ENCODE data around the gene GTSE1.
"Not testable (repeated sequence)": the region's sequence is repeated elsewhere in the genome, so short reads cannot be mapped to it uniquely, and the experiment has no call there.

Gene GTSE1

GRCh38 chr22:46292732-46293131 lies 3.9 kb upstream of the GTSE1 start:
- DNase-seq (ENCODE audit: low spot score) = no peak

GRCh38 chr22:46293577-46294260 lies 3.0 kb upstream of the GTSE1 start:
- peak; percentile 49 for DNase-seq (ENCODE audit: low spot score)

- no peak for DNase-seq (ENCODE audit: low spot score)
These were observed 1.9 kb upstream of the GTSE1 start for GRCh38 chr22:46294784-46295183.

GRCh38 chr22:46295277-46295971 lies 1.2 kb upstream of the GTSE1 start:
- DNase-seq (ENCODE audit: low spot score) = no peak

- no peak for DNase-seq (ENCODE audit: low spot score)
These were observed 612 bp downstream of the GTSE1 start for GRCh38 chr22:46297151-46297812.

- no peak for DNase-seq (ENCODE audit: low spot score)
These were observed 2.4 kb downstream of the GTSE1 start for GRCh38 chr22:46299101-46299500.

GRCh38 chr22:46300491-46300890 lies 3.8 kb downstream of the GTSE1 start:
- DNase-seq (ENCODE audit: low spot score) = no peak

- DNase-seq (ENCODE audit: low spot score) = no peak
These were observed 6.8 kb downstream of the GTSE1 start for GRCh38 chr22:46303347-46303965.

GRCh38 chr22:46308283-46308988 lies 11.8 kb downstream of the GTSE1 start:
- DNase-seq (ENCODE audit: low spot score) = no peak

GRCh38 chr22:46309526-46310085 lies 12.9 kb downstream of the GTSE1 start:
- DNase-seq (ENCODE audit: low spot score) = no peak

- no peak for DNase-seq (ENCODE audit: low spot score)
These were observed 15.4 kb downstream of the GTSE1 start for GRCh38 chr22:46312056-46312455.

GRCh38 chr22:46312848-46313247 lies 16.2 kb downstream of the GTSE1 start:
- DNase-seq (ENCODE audit: low spot score) = not testable (repeated sequence)

GRCh38 chr22:46315976-46316375 lies 19.3 kb downstream of the GTSE1 start:
- no peak for DNase-seq (ENCODE audit: low spot score)

GRCh38 chr22:46317646-46318045 lies 21.0 kb downstream of the GTSE1 start:
- DNase-seq (ENCODE audit: low spot score) = no peak

GRCh38 chr22:46318576-46318975 lies 21.9 kb downstream of the GTSE1 start:
- DNase-seq (ENCODE audit: low spot score) = no peak

- DNase-seq (ENCODE audit: low spot score) = no peak
These were observed 22.6 kb downstream of the GTSE1 start for GRCh38 chr22:46319319-46319718.

- no peak for DNase-seq (ENCODE audit: low spot score)
These were observed 23.6 kb downstream of the GTSE1 start for GRCh38 chr22:46320166-46320710.

- DNase-seq (ENCODE audit: low spot score) = no peak
These were observed 24.2 kb downstream of the GTSE1 start for GRCh38 chr22:46320716-46321386.

GRCh38 chr22:46322711-46323110 lies 26.0 kb downstream of the GTSE1 start:
- no peak for DNase-seq (ENCODE audit: low spot score)

GRCh38 chr22:46323162-46323561 lies 26.5 kb downstream of the GTSE1 start:
- no peak for DNase-seq (ENCODE audit: low spot score)
